Activated B cell treated with CpG ODN at 0.5 μM for 24 hours (primary cell): ENCODE data around the gene SEPTIN1. TPM values are rescaled to one million over a fixed set of nuclear protein-coding genes. Genes with fewer than 3 reads are reported as not detected.
"Not testable (repeated sequence)": the region's sequence is repeated elsewhere in the genome, so short reads cannot be mapped to it uniquely, and the experiment has no call there.

Experiments used
- ATAC-seq: fragments of 200-7000 bp; cut with Tn5 transposase; one replicate; pipeline ENCODE4 v1.10.0; 2021; ENCODE audit warnings: low read depth, mild to moderate bottlenecking, moderate library complexity
- CTCF ChIA-PET: fragments of 350-600 bp; sonication (Branson Sonifier 250); formaldehyde crosslinking; loops from one replicate; lab custom pipeline; 2021; ENCODE audit warnings: antibody characterized with exemption; lab: Charles Lee
- POLR2A ChIA-PET: fragments of 350-600 bp; sonication (Branson Sonifier 250); formaldehyde crosslinking; loops from one replicate; lab custom pipeline; 2021; ENCODE audit warnings: antibody characterized with exemption; lab: Charles Lee
- DNase-seq: peaks from one replicate; pipeline ENCODE4 v3.0.0; 2022
- H3K27ac Mint-ChIP-seq: one replicate; pipeline ENCODE4 v1.8.0; 2020; ENCODE audit warnings: mixed read lengths
- H3K27me3 Mint-ChIP-seq: one replicate; pipeline ENCODE4 v1.8.0; 2021; ENCODE audit warnings: mixed read lengths
- H3K36me3 Mint-ChIP-seq: one replicate; pipeline ENCODE4 v1.8.0; 2021; ENCODE audit warnings: low read depth, mixed read lengths
- H3K4me1 Mint-ChIP-seq: one replicate; pipeline ENCODE4 v1.8.0; 2021; ENCODE audit warnings: mixed read lengths
- H3K4me3 Mint-ChIP-seq: one replicate; pipeline ENCODE4 v1.8.0; 2020; ENCODE audit warnings: mild to moderate bottlenecking, mixed read lengths
- H3K9me3 Mint-ChIP-seq: one replicate; pipeline ENCODE4 v1.8.0; 2020; ENCODE audit warnings: mixed read lengths
- CTCF ChIP-seq: fragments of 200-600 bp; IDR thresholded peaks from one replicate; pipeline ENCODE4 v1.8.0; 2022; ENCODE audit warnings: antibody characterized with exemption, mild to moderate bottlenecking
- intact Hi-C: fragments of 100-400 bp; cut with micrococcal nuclease; formaldehyde crosslinking; loops from one replicate; pipeline ENCODE4 v1.15.1; 2024
- total RNA-seq: library from RNA; stranded (reverse); gene quantifications from 2 replicates; pipeline ENCODE4 v1.2.3, GENCODE V29; 2022

The SEPTIN1 gene
- total RNA-seq, 1 donor from 2014 or later, result 192 TPM

GRCh38 chr16:30342751-30343490 is 39.4 kb downstream of the SEPTIN1 start:
- Mint-ChIP-seq H3K4me1 (peaks cover 5% of the 10 kb centered on the region), H3K9me3 (no peaks in the 10 kb centered on the region), H3K36me3 (peaks cover 2% of the 10 kb centered on the region), H3K27ac (no peak overlapping the region), H3K27me3 (no peaks in the 10 kb centered on the region), H3K4me3 (no peak overlapping the region)
- intact Hi-C loops, result no loop called here
- ChIA-PET POLR2A (no interaction called here), CTCF (no interaction called here)
- DNase-seq, result no peak
- no peak for TF ChIP-seq CTCF
- ATAC-seq, result no peak

- DNase-seq, H3K27ac Mint-ChIP-seq, CTCF ChIA-PET, H3K36me3 Mint-ChIP-seq, H3K4me3 Mint-ChIP-seq, ATAC-seq, H3K27me3 Mint-ChIP-seq, intact Hi-C loops, H3K9me3 Mint-ChIP-seq: not testable (repeated sequence)
- H3K4me1 Mint-ChIP-seq, result peaks cover 14% of the 10 kb centered on the region
- POLR2A ChIA-PET, result interaction anchor here (0.6 kb wide), 1 partner anchor 256 kb away, joined by 4 read pairs; no protein-coding TSS in a partner anchor
These were observed 40.4 kb downstream of the SEPTIN1 start for GRCh38 chr16:30341971-30342370.

GRCh38 chr16:30340621-30341020 is 41.7 kb downstream of the SEPTIN1 start:
- no peak for TF ChIP-seq CTCF
- DNase-seq (no peak), ATAC-seq (no peak)
- H3K4me1 Mint-ChIP-seq, result peaks cover 25% of the 10 kb centered on the region
- no peak overlapping the region for H3K27ac Mint-ChIP-seq
- no peaks in the 10 kb centered on the region for H3K27me3 Mint-ChIP-seq
- ChIA-PET POLR2A (no interaction called here), CTCF (no interaction called here)
- H3K4me3 Mint-ChIP-seq, result no peak overlapping the region
- no peaks in the 10 kb centered on the region for H3K9me3 Mint-ChIP-seq
- H3K36me3 Mint-ChIP-seq, result peaks cover 2% of the 10 kb centered on the region
- intact Hi-C loops, result no loop called here

GRCh38 chr16:30338715-30339114 is 43.6 kb downstream of the SEPTIN1 start:
- H3K4me3 Mint-ChIP-seq, DNase-seq, ATAC-seq, H3K36me3 Mint-ChIP-seq, H3K9me3 Mint-ChIP-seq, POLR2A ChIA-PET, H3K27me3 Mint-ChIP-seq, H3K27ac Mint-ChIP-seq, CTCF ChIA-PET: not testable (repeated sequence)
- intact Hi-C loops, result loop anchor here (5.0 kb wide), 1 partner anchor 189 kb away; the partner anchor contains the start of gene ZNF768
- peaks cover 30% of the 10 kb centered on the region for H3K4me1 Mint-ChIP-seq

GRCh38 chr16:30337964-30338357 is 44.4 kb downstream of the SEPTIN1 start:
- ATAC-seq, H3K27me3 Mint-ChIP-seq, H3K9me3 Mint-ChIP-seq, H3K4me3 Mint-ChIP-seq, DNase-seq, H3K36me3 Mint-ChIP-seq, POLR2A ChIA-PET, CTCF ChIA-PET: not testable (repeated sequence)
- Mint-ChIP-seq H3K4me1 (peaks cover 32% of the 10 kb centered on the region), H3K27ac (peak overlapping the region; percentile 69)
- intact Hi-C loops, result loop anchor here (5.0 kb wide), 1 partner anchor 189 kb away; the partner anchor contains the start of gene ZNF768

GRCh38 chr16:30335598-30336474 is 46.5 kb downstream of the SEPTIN1 start:
- peak overlapping the region; percentile 82 for H3K4me3 Mint-ChIP-seq
- no peak for ATAC-seq
- H3K4me1 Mint-ChIP-seq, result peaks cover 42% of the 10 kb centered on the region
- H3K9me3 Mint-ChIP-seq, result no peaks in the 10 kb centered on the region
- CTCF ChIA-PET, result interaction anchor here (0.6 to 1.1 kb wide), 2 partner anchors 74 to 297 kb away, joined by 3 read pairs; no protein-coding TSS in a partner anchor
- H3K27ac Mint-ChIP-seq, result peak overlapping the region; percentile 83
- peaks cover 4% of the 10 kb centered on the region for H3K36me3 Mint-ChIP-seq
- POLR2A ChIA-PET, result interaction anchor here (0.7 to 2.4 kb wide), 18 partner anchors 14 to 412 kb away, joined by 3 to 26 read pairs (median 5); partner anchors contain the start of genes CD2BP2, FBRS, PHKG2 and SEPTIN1
- DNase-seq, result no peak
- intact Hi-C loops, result loop anchor here (1.0 to 5.0 kb wide), 7 partner anchors 19 to 244 kb away; partner anchors contain the start of genes CD2BP2, TBC1D10B, ZNF48 and ZNF768
- TF ChIP-seq CTCF, result no peak
- H3K27me3 Mint-ChIP-seq, result no peaks in the 10 kb centered on the region

GRCh38 chr16:30335028-30335597 is 47.2 kb downstream of the SEPTIN1 start:
- peak; percentile 85 for DNase-seq
- intact Hi-C loops, result loop anchor here (1.0 to 5.0 kb wide), 7 partner anchors 20 to 243 kb away; partner anchors contain the start of genes CD2BP2, TBC1D10B, ZNF48 and ZNF768
- ATAC-seq, result peak; percentile 76
- peak overlapping the region; percentile 82 for H3K4me3 Mint-ChIP-seq
- ChIA-PET POLR2A (interaction anchor here (0.7 to 2.4 kb wide), 19 partner anchors 15 to 413 kb away, joined by 3 to 26 read pairs (median 5); partner anchors contain the start of genes CD2BP2, FBRS, PHKG2 and SEPTIN1), CTCF (interaction anchor here (1.1 kb wide), 1 partner anchor 75 kb away, joined by 3 read pairs; no protein-coding TSS in a partner anchor)
- H3K4me1 Mint-ChIP-seq, result peaks cover 47% of the 10 kb centered on the region
- peak overlapping the region; percentile 83 for H3K27ac Mint-ChIP-seq
- not testable (repeated sequence) for H3K27me3 Mint-ChIP-seq, H3K9me3 Mint-ChIP-seq, H3K36me3 Mint-ChIP-seq

- CTCF ChIA-PET, result interaction anchor here (1.1 kb wide), 1 partner anchor 75 kb away, joined by 3 read pairs; no protein-coding TSS in a partner anchor
- ATAC-seq, result peak; percentile 87
These were observed 47.8 kb downstream of the SEPTIN1 start for GRCh38 chr16:30334473-30334989.

More at GRCh38 chr16:30334473-30334989, 47.8 kb downstream of the SEPTIN1 start:
- Mint-ChIP-seq H3K27ac (peak overlapping the region; percentile 91), H3K4me3 (peak overlapping the region; percentile 97), H3K4me1 (peaks cover 51% of the 10 kb centered on the region)
- POLR2A ChIA-PET, result interaction anchor here (0.7 to 2.4 kb wide), 13 partner anchors 16 to 413 kb away, joined by 3 to 26 read pairs (median 5); partner anchors contain the start of genes CD2BP2, FBRS, PHKG2 and TBC1D10B
- DNase-seq, result peak; percentile 81
- intact Hi-C loops, result loop anchor here (2.0 kb wide), 1 partner anchor 72 kb away; the partner anchor contains the start of gene ZNF771
- H3K27me3 Mint-ChIP-seq, H3K36me3 Mint-ChIP-seq, H3K9me3 Mint-ChIP-seq: not testable (repeated sequence)
